ENCODE measurements around the gene MAMDC2.

GRCh38 chr9:70028287-70028686, 15.4 kb upstream of the MAMDC2 start:
- TF ChIP-seq REST (IDR thresholded peaks at IDR 0.05; ENCODE audit: insufficient read depth in 1 of 2, low read depth in 2 of 2, low read length in 2 of 2) = no peak
- TF ChIP-seq POLR2AphosphoS5 (IDR thresholded peaks at IDR 0.05; ENCODE audit: low read depth, low read length) = no peak
- no peak for TF ChIP-seq SIN3A (IDR thresholded peaks at IDR 0.05; ENCODE audit: borderline replicate concordance, insufficient read depth, low read length)
- TF ChIP-seq TAF1 (IDR thresholded peaks at IDR 0.05; ENCODE audit: borderline replicate concordance, insufficient read depth, low read length) = no peak

Data from PFSK-1 (cell line).